DOHH2 (cell line): ENCODE measurements around the gene PISD.

Source experiments
- CTCF ChIP-seq: fragments of 200-600 bp; sonication (generic); IDR thresholded peaks from one replicate; pipeline ENCODE4 v1.5.1; 2014; ENCODE audit warnings: antibody characterized with exemption, mild to moderate bottlenecking, low read depth, low read length; ENCODE audit not compliant: poor library complexity, severe bottlenecking
- EZH2phosphoT487 ChIP-seq: fragments of 200-600 bp; sonication (generic); IDR thresholded peaks from 2 replicates; pipeline ENCODE4 v1.6.1; 2017; ENCODE audit warnings: borderline replicate concordance, mild to moderate bottlenecking, antibody characterized with exemption, low read length, moderate library complexity, mixed read lengths

GRCh38 chr22:31647066-31647465 is 14.9 kb downstream of the PISD start:
- TF ChIP-seq CTCF (no peak), EZH2phosphoT487 (no peak)
